ENCODE measurements around the gene GNPDA1.

GRCh38 chr5:141958546-141959172 lies 54.2 kb downstream of the GNPDA1 start:
- TF ChIP-seq CTCF (IDR thresholded peaks at IDR 0.05) (no peak), REST (IDR thresholded peaks at IDR 0.05; ENCODE audit: insufficient read depth in 1 of 2, low read depth in 2 of 2, low read length in 1 of 2) (no peak), POLR2AphosphoS5 (IDR thresholded peaks at IDR 0.05; ENCODE audit: low read depth, low read length) (no peak), TCF7L2 (IDR thresholded peaks at IDR 0.05; ENCODE audit: low read depth, low read length) (no peak)

Measured in Panc1 (cell line).